H1 (cell line): ENCODE measurements around the gene GALR2. TPM values are rescaled to one million over a fixed set of nuclear protein-coding genes. Genes with fewer than 3 reads are reported as not detected.
A peak's percentile ranks its signal among the peaks of the same experiment; 100 is the strongest.

Experiments used
- CTCF ChIA-PET: fragments of 300-600 bp; sonication (Branson Sonifier 250); formaldehyde crosslinking; loops from one replicate; lab custom pipeline; 2021; ENCODE audit not compliant: partially characterized antibody; lab: Charles Lee
- POLR2A ChIA-PET: fragments of 300-600 bp; sonication (Branson Sonifier 250); formaldehyde crosslinking; loops from one replicate; lab custom pipeline; 2021; ENCODE audit warnings: inconsistent platforms; ENCODE audit not compliant: partially characterized antibody; lab: Charles Lee
- DNase-seq, 2 experiments: peaks; one replicate each; pipeline versions ENCODE4 v3.0.0 to v3.0.0-alpha.2; 2010 to 2022; ENCODE audit warnings: low spot score in 2 of 2, low read depth in 1 of 2, mixed read lengths in 1 of 2
- FAIRE-seq: peaks from 2 replicates; lab custom pipeline; 2011; peaks lifted over from hg19 to GRCh38; lab: Jason Lieb, UNC
- H2AFZ ChIP-seq: 2 replicates; pipeline ENCODE4 v1.8.1; 2012; ENCODE audit warnings: low read length, inconsistent platforms
- H2AK5ac ChIP-seq: 2 replicates; pipeline ENCODE4 v1.6.1; 2013; ENCODE audit warnings: low read depth, low read length
- H2BK120ac ChIP-seq: replicated peaks from 2 replicates; pipeline ENCODE3; 2013; ENCODE audit warnings: low read depth, low read length, inconsistent platforms
- H2BK12ac ChIP-seq: 2 replicates; pipeline ENCODE4 v1.6.1; 2013; ENCODE audit warnings: low read depth, low read length
- H2BK15ac ChIP-seq: 2 replicates; pipeline ENCODE4 v1.6.1; 2013; ENCODE audit warnings: low read length
- H2BK20ac ChIP-seq: 2 replicates; pipeline ENCODE4 v1.6.1; 2013; ENCODE audit warnings: low read length
- H2BK5ac ChIP-seq: 2 replicates; pipeline ENCODE4 v1.6.1; 2013; ENCODE audit warnings: low read depth, low read length
- H3K14ac ChIP-seq: 2 replicates; pipeline ENCODE4 v1.6.1; 2013; ENCODE audit warnings: inconsistent platforms; ENCODE audit not compliant: insufficient read length
- H3K18ac ChIP-seq: 2 replicates; pipeline ENCODE4 v1.6.1; 2013; ENCODE audit warnings: low read length; ENCODE audit errors: extremely low read depth
- H3K23ac ChIP-seq: 2 replicates; pipeline ENCODE4 v1.6.1; 2013; ENCODE audit warnings: inconsistent platforms; ENCODE audit not compliant: insufficient read length
- H3K23me2 ChIP-seq: 2 replicates; pipeline ENCODE4 v1.6.1; 2013; ENCODE audit warnings: low read depth, low read length
- H3K27ac ChIP-seq: 2 replicates; pipeline ENCODE4 v1.6.1; 2011; ENCODE audit warnings: low read depth, low read length, inconsistent platforms
- H3K27me3 ChIP-seq, 4 experiments: replicated peaks in 1 of 4; 1 replicate in 1 of 4; 2 replicates in 3 of 4; pipeline versions ENCODE4 v1.6.1 to v1.8.1; 2011 to 2013; ENCODE audit warnings: low read length in 3 of 4, mild to moderate bottlenecking in 3 of 4, inconsistent platforms in 2 of 4, mixed read lengths in 2 of 4, moderate library complexity in 1 of 4; ENCODE audit not compliant: control insufficient read depth in 3 of 4, insufficient read depth in 3 of 4; ENCODE audit errors: extremely low read depth in 1 of 4
- H3K36me3 ChIP-seq, 4 experiments: 2 replicates each; pipeline versions ENCODE4 v1.6.1 to v1.8.1; 2011 to 2013; ENCODE audit warnings: mild to moderate bottlenecking in 4 of 4, low read length in 3 of 4, moderate library complexity in 2 of 4, control low read depth in 1 of 4, inconsistent platforms in 1 of 4; ENCODE audit not compliant: insufficient read depth in 4 of 4, control insufficient read depth in 2 of 4
- H3K4ac ChIP-seq: replicated peaks from 2 replicates; pipeline ENCODE3; 2013; ENCODE audit warnings: low read length, low read depth, mixed read lengths, inconsistent platforms; ENCODE audit not compliant: insufficient read length
- H3K4me1 ChIP-seq, 4 experiments: replicated peaks in 1 of 4; 1 replicate in 1 of 4; 2 replicates in 3 of 4; pipeline versions ENCODE4 v1.6.1 to v1.8.1; 2011 to 2013; ENCODE audit warnings: low read length in 3 of 4, inconsistent platforms in 2 of 4, mixed read lengths in 1 of 4; ENCODE audit not compliant: insufficient read depth in 4 of 4, control insufficient read depth in 3 of 4
- H3K4me2 ChIP-seq, 2 experiments: 2 replicates each; pipeline versions ENCODE4 v1.6.1 to v1.8.1; 2011 to 2013; ENCODE audit warnings: low read depth in 2 of 2, low read length in 2 of 2, control low read depth in 1 of 2, inconsistent platforms in 1 of 2, mild to moderate bottlenecking in 1 of 2; ENCODE audit not compliant: insufficient read depth in 1 of 2
- H3K4me3 ChIP-seq, 4 experiments: fragments of 200-600, 300-600 bp in 1 of 4; sonication (generic), shearing (Covaris generic), sonication (Bioruptor Twin) in 1 of 4; 2 replicates each; pipeline versions ENCODE4 v1.5.1 to v1.8.1; 2011 to 2016; ENCODE audit warnings: low read length in 4 of 4, low read depth in 3 of 4, control low read depth in 2 of 4, inconsistent platforms in 2 of 4, mild to moderate bottlenecking in 2 of 4, mixed read lengths in 1 of 4, moderate library complexity in 1 of 4; ENCODE audit not compliant: insufficient read depth in 2 of 4; ENCODE audit errors: extremely low read depth in 1 of 4
- H3K56ac ChIP-seq: replicated peaks from 2 replicates; pipeline ENCODE3; 2013; ENCODE audit warnings: low read depth, mild to moderate bottlenecking, mixed read lengths, low read length, inconsistent platforms; ENCODE audit not compliant: insufficient read length
- H3K79me1 ChIP-seq: 2 replicates; pipeline ENCODE4 v1.6.1; 2013; ENCODE audit warnings: low read depth, low read length, control low read depth
- H3K79me2 ChIP-seq, 2 experiments: 2 replicates each; pipeline versions ENCODE4 v1.6.1 to v1.8.1; 2012 to 2013; ENCODE audit warnings: low read length in 2 of 2, mild to moderate bottlenecking in 2 of 2, inconsistent platforms in 1 of 2; ENCODE audit not compliant: insufficient read depth in 2 of 2, control insufficient read depth in 1 of 2
- H3K9ac ChIP-seq, 4 experiments: replicated peaks in 1 of 4; 1 replicate in 1 of 4; 2 replicates in 3 of 4; pipeline versions ENCODE4 v1.6.1 to v1.8.1; 2011 to 2013; ENCODE audit warnings: low read depth in 3 of 4, low read length in 3 of 4, control low read depth in 2 of 4, mild to moderate bottlenecking in 2 of 4, moderate library complexity in 2 of 4, inconsistent platforms in 1 of 4; ENCODE audit errors: extremely low read depth in 1 of 4
- H3K9me3 ChIP-seq, 2 experiments: 2 replicates each; pipeline versions ENCODE4 v1.6.1 to v1.8.1; 2012 to 2013; ENCODE audit warnings: mild to moderate bottlenecking in 2 of 2, moderate library complexity in 2 of 2, control low read depth in 1 of 2, inconsistent platforms in 1 of 2, low read depth in 1 of 2, low read length in 1 of 2, mixed read lengths in 1 of 2; ENCODE audit not compliant: insufficient read depth in 2 of 2
- H4K20me1 ChIP-seq, 2 experiments: replicated peaks in 1 of 2; 2 replicates each; pipeline versions ENCODE3 to v1.8.1; 2011 to 2013; ENCODE audit warnings: inconsistent platforms in 2 of 2, low read length in 2 of 2, mild to moderate bottlenecking in 1 of 2; ENCODE audit not compliant: insufficient read depth in 2 of 2, control insufficient read depth in 1 of 2
- H4K5ac ChIP-seq: 2 replicates; pipeline ENCODE4 v1.6.1; 2013; ENCODE audit warnings: low read length, low read depth, mixed read lengths, inconsistent platforms; ENCODE audit not compliant: insufficient read length
- H4K8ac ChIP-seq: 2 replicates; pipeline ENCODE4 v1.8.0; 2013; ENCODE audit warnings: mild to moderate bottlenecking, moderate library complexity, low read length, inconsistent platforms; ENCODE audit not compliant: insufficient read depth; ENCODE audit errors: extremely low read depth
- H4K91ac ChIP-seq: replicated peaks from 2 replicates; pipeline ENCODE3; 2013; ENCODE audit warnings: low read length, mixed read lengths, inconsistent platforms; ENCODE audit not compliant: insufficient read length
- BRCA1 ChIP-seq: IDR thresholded peaks from 2 replicates; pipeline ENCODE4 v1.6.1; 2012; ENCODE audit warnings: low read depth, low read length, improper control_type of control experiment
- CHD1 ChIP-seq: IDR thresholded peaks from 2 replicates; pipeline ENCODE4 v1.6.1; 2012; ENCODE audit warnings: low read depth, low read length, improper control_type of control experiment
- SAP30 ChIP-seq: fragments of 300-600 bp; sonication (generic); IDR thresholded peaks from 2 replicates; pipeline ENCODE4 v1.7.1; 2012; ENCODE audit warnings: low read length, moderate library complexity, mild to moderate bottlenecking, inconsistent platforms; ENCODE audit not compliant: insufficient read depth, insufficient replicate concordance
- WGBS, 2 experiments: shearing (Covaris generic) in 1 of 2; methylation state at CpG; one replicate each; pipeline versions ENCODE4 v1.1.6 to v1.1.7; 2013 to 2015; ENCODE audit warnings: low lambda C conversion rate in 2 of 2, mixed read lengths in 2 of 2, inconsistent platforms in 1 of 2, low coverage in 1 of 2, missing lambda C conversion rate in 1 of 2; ENCODE audit not compliant: insufficient replicate concordance in 2 of 2, insufficient coverage in 1 of 2, insufficient read length in 1 of 2; ENCODE audit errors: extremely low coverage in 1 of 2, missing lambda C conversion rate in 1 of 2; 5-methylcytosine and 5-hydroxymethylcytosine counted together
- polyA plus RNA-seq, 7 experiments: library from polyadenylated mRNA; depleted of rRNA in 3 of 7; stranded (reverse) in 5 of 7; unstranded in 2 of 7; fragments of >200 nt in 5 of 7; fragments of 200-250 nt in 2 of 7; gene quantifications; 1 replicate in 5 of 7; 2 replicates in 1 of 7; 4 replicates in 1 of 7; pipeline versions ENCODE4 v1.2.1 to v1.2.3, GENCODE V29; 2011 to 2013; ENCODE audit warnings: missing spikeins in 2 of 7, mixed read lengths in 2 of 7
- total RNA-seq: library from RNA; stranded (reverse); fragmentation: NEBNext Ultra II Directional; extraction: Animal tissue kit (Norgen Biotek cat#: 25700); gene quantifications from 2 replicates; pipeline ENCODE4 v1.2.1, GENCODE V29; 2021

Gene GALR2
- total and polyA plus RNA-seq, 2 of the 8 experiments (the other 6 are each of a cell fraction or from before 2014, with no cell fraction given) = 0.86 to 2.2 TPM

DNA sequence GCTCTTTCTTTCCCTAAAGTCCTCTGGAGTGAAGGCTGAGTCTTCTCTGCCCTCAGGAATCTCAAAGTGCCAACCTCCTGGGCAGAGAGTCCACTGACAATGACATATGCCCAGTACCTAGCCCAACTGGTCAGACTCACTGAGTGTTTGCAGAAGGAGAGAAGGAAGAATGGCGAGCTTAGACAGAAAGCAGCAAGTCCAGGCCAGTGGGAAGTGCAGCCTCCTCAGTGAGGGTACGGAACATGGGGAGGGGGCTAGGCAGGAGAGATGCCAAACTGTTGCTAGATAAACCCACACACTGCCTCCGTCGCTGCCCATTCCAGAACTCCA lies 28.3 kb downstream of the GALR2 start:
- FAIRE-seq (no peak), DNase-seq (no peak)
- H3K23ac ChIP-seq = no peak overlapping the region
- no peaks in the 10 kb centered on the region for H4K20me1 ChIP-seq
- no peaks in the 10 kb centered on the region for H3K9me3 ChIP-seq
- no peak overlapping the region for H4K8ac ChIP-seq
- H2AK5ac ChIP-seq = 0 out of 2 replicates have a peak overlapping the region, but pooled peaks have one; percentile 3
- CTCF ChIA-PET = interaction anchor here (1.1 to 41.5 kb wide), 12 partner anchors 10 to 177 kb away, joined by 3 to 778 read pairs (median 5); partner anchors contain the start of gene FOXJ1
- peak overlapping the region; percentile 86 for H2BK5ac ChIP-seq
- peaks cover 8% of the 10 kb centered on the region for H3K79me1 ChIP-seq
- no peaks in the 10 kb centered on the region for H3K27me3 ChIP-seq
- 21% methylated on average over 4 of the region's 4 CpGs; no CpG with 5 or more reads in 1 of the 2 experiments for WGBS, 2 experiments
- no peak overlapping the region for H3K18ac ChIP-seq
- H3K79me2 ChIP-seq = peaks cover 5 to 8% of the 10 kb centered on the region in 2 experiments; a peak in 3 of 4 replicates
- H4K5ac ChIP-seq = peak overlapping the region; percentile 12
- peak overlapping the region; percentile 18; the same call in 1 of the 2 replicates for H2AFZ ChIP-seq
- peak overlapping the region; percentile 53 to 81 (median 73) for H3K4me3 ChIP-seq
- H3K9ac ChIP-seq = peak overlapping the region; percentile 38 to 75 (median 71)
- H2BK120ac ChIP-seq = no peak overlapping the region
- H2BK20ac ChIP-seq = no peak overlapping the region
- TF ChIP-seq SAP30 (peak; percentile 59), BRCA1 (no peak), CHD1 (no peak)
- H4K91ac ChIP-seq = peak overlapping the region; percentile 6
- no peak overlapping the region for H3K14ac ChIP-seq
- H3K4me1 ChIP-seq = peaks cover 6 to 16% (median 9%) of the 10 kb centered on the region in 4 experiments; a peak in 6 of 7 replicates
- H3K36me3 ChIP-seq = peaks cover 9 to 28% (median 12%) of the 10 kb centered on the region in 4 experiments
- H3K27ac ChIP-seq = 0 out of 2 replicates have a peak overlapping the region, but pooled peaks have one; percentile 16
- no peak overlapping the region for H3K4ac ChIP-seq
- POLR2A ChIA-PET = interaction anchor here (0.6 to 4.6 kb wide), 16 partner anchors 8 to 198 kb away, joined by 3 to 23 read pairs (median 4); partner anchors contain the start of genes GALR2, MRPL38, UBALD2 and ZACN
- no peak overlapping the region for H3K56ac ChIP-seq
- peaks cover 9% of the 10 kb centered on the region; the same call in 1 of the 2 replicates for H3K23me2 ChIP-seq
- peak overlapping the region; percentile 11; the same call in 1 of the 2 replicates for H2BK15ac ChIP-seq
- H2BK12ac ChIP-seq = no peak overlapping the region
- H3K4me2 ChIP-seq = peak overlapping the region; percentile 78 to 97
